Measurements from ENCODE around the gene DYTN.

Gene DYTN

DNA sequence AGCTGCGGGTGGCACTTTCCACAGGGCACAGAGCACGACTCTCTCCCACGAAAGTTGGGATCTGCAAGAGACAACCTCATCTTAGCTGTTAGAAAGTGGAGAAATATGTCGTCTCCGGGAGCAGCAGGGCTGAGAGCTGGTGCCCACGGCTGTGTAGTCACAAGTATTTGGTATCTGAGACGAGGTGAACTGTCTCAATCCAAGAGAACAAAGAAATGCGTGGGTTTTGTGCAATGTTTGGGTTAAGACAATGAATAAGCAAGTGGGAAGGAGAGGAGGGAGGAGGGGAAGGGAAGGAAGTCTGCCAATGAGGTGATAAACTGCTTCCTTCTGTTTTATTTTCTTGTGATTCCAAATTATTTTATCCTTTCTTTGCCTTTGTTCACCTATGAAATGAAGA, 18.0 kb downstream of the DYTN start:
- H3K36me3 ChIP-seq (ENCODE audit: control insufficient read depth in 5 of 5, insufficient read depth in 5 of 5, low read length in 5 of 5): no peaks in the 10 kb centered on the region

DNA sequence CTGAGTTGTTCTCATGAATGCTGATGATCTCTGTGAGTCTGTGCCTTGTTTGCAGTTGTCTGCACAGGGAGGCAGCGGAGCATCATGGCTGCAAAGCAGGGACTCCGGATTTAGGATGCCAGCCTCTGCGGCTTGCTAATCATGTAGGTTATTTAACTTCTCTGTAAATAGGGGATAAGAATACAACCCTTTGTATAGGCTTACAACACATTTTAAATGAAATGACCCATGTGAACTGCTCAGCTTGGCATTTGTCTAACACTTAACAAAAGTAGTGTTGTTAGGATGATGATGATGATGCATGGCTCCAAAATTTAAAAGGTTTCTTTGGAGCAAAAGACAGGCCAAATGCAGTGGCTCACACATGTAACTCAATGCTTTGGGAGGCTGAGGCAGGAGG, 19.4 kb downstream of the DYTN start:
- H3K4me3 ChIP-seq (ENCODE audit: low read depth in 1 of 5, low read length in 5 of 5): no peak overlapping the region
- H3K9ac ChIP-seq (ENCODE audit: low read length in 5 of 5): no peak overlapping the region
- no peaks in the 10 kb centered on the region for H3K4me1 ChIP-seq (ENCODE audit: control insufficient read depth in 5 of 5, insufficient read depth in 5 of 5, low read length in 5 of 5)
- no peaks in the 10 kb centered on the region for H3K36me3 ChIP-seq (ENCODE audit: control insufficient read depth in 5 of 5, insufficient read depth in 5 of 5, low read length in 5 of 5)
- H3K27me3 ChIP-seq (ENCODE audit: control insufficient read depth in 5 of 5, insufficient read depth in 4 of 5, low read length in 5 of 5): peaks cover 0 to 4% (median 2%) of the 10 kb centered on the region in 5 donors
- H3K27ac ChIP-seq (ENCODE audit: low read depth, low read length): no peak overlapping the region
- no peaks in the 10 kb centered on the region for H3K9me3 ChIP-seq (ENCODE audit: control insufficient read depth in 5 of 5, low read length in 5 of 5)

More for the DNA sequence above, 18.0 kb downstream of the DYTN start:
- Histone ChIP-seq H3K27me3 (ENCODE audit: control insufficient read depth in 5 of 5, insufficient read depth in 4 of 5, low read length in 5 of 5) (peaks cover 0 to 4% (median 2%) of the 10 kb centered on the region in 5 donors), H3K27ac (ENCODE audit: low read depth, low read length) (no peak overlapping the region), H3K4me1 (ENCODE audit: control insufficient read depth in 5 of 5, insufficient read depth in 5 of 5, low read length in 5 of 5) (no peaks in the 10 kb centered on the region), H3K9ac (ENCODE audit: low read length in 5 of 5) (no peak overlapping the region), H3K9me3 (ENCODE audit: control insufficient read depth in 5 of 5, low read length in 5 of 5) (no peaks in the 10 kb centered on the region), H3K4me3 (ENCODE audit: low read depth in 1 of 5, low read length in 5 of 5) (no peak overlapping the region)

DNA sequence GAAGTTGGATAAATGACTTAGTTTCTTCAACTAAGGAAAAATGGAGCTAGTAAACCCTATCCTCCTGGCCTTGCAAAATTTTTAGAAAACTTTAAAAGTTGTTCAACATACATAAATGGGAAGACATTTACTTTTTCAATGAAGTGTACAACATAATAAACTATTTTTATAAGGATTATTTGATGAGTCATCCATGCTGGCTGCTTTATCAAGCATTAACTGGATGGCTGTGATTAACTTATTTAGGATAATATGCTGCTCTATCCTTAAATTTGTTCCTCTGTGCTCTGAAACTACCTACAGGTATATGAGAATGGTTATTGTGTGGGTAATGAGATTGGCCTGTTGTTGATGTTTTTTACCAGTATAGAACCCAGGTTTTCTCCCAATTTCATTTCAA, 21.3 kb downstream of the DYTN start:
- Histone ChIP-seq H3K27me3 (ENCODE audit: control insufficient read depth in 5 of 5, insufficient read depth in 4 of 5, low read length in 5 of 5) (peaks cover 0 to 4% (median 2%) of the 10 kb centered on the region in 5 donors), H3K9ac (ENCODE audit: low read length in 5 of 5) (no peak overlapping the region), H3K9me3 (ENCODE audit: control insufficient read depth in 5 of 5, low read length in 5 of 5) (no peaks in the 10 kb centered on the region), H3K4me3 (ENCODE audit: low read depth in 1 of 5, low read length in 5 of 5) (no peak overlapping the region), H3K27ac (ENCODE audit: low read depth, low read length) (no peak overlapping the region), H3K4me1 (ENCODE audit: control insufficient read depth in 5 of 5, insufficient read depth in 5 of 5, low read length in 5 of 5) (no peaks in the 10 kb centered on the region), H3K36me3 (ENCODE audit: control insufficient read depth in 5 of 5, insufficient read depth in 5 of 5, low read length in 5 of 5) (no peaks in the 10 kb centered on the region)

DNA sequence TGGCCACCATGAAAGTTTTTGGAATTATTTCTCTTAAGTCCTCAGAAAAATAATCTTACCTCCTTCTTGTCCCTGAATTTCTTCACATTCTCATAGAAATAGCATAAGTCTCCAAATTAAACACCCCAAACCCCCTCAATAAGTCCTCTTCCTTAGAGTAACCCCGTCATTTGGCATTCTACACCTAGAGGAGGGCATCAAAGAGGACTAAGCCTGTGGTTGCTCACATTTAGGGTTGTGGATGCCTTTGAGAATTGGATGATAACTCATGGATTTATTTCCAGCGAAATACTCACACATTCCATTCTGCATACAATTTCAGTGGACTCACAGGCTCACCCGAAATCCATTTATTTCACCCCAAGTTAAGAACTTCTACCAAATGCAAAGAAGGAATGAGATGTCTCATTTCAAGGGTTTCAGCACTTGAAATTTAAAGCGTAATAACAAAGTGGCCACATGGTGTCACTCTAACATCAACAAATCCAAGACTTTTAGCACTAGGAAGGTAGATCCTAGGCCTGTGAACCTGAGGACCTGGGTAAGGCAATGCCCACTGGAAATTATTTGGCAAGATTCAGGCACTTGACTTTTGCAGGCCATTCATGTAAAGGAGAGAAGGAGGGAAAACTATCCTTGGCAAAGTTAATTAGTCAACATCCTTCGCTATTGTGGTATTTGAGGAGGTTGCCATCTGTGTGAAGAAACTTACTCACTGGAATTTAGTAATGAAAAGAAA, 24.6 kb downstream of the DYTN start:
- H3K9ac ChIP-seq (ENCODE audit: low read length in 5 of 5): peak overlapping the region in 1 of 5 donors; percentile 4
- no peaks in the 10 kb centered on the region for H3K27me3 ChIP-seq (ENCODE audit: control insufficient read depth in 5 of 5, insufficient read depth in 4 of 5, low read length in 5 of 5)
- H3K4me3 ChIP-seq (ENCODE audit: low read depth in 1 of 5, low read length in 5 of 5): no peak overlapping the region
- H3K9me3 ChIP-seq (ENCODE audit: control insufficient read depth in 5 of 5, low read length in 5 of 5): no peaks in the 10 kb centered on the region
- no peaks in the 10 kb centered on the region for H3K36me3 ChIP-seq (ENCODE audit: control insufficient read depth in 5 of 5, insufficient read depth in 5 of 5, low read length in 5 of 5)
- no peak overlapping the region for H3K27ac ChIP-seq (ENCODE audit: low read depth, low read length)
- H3K4me1 ChIP-seq (ENCODE audit: control insufficient read depth in 5 of 5, insufficient read depth in 5 of 5, low read length in 5 of 5): no peaks in the 10 kb centered on the region

GRCh38 chr2:206692971-206693370, 25.2 kb downstream of the DYTN start:
- Histone ChIP-seq H3K27ac (ENCODE audit: low read depth, low read length) (no peak overlapping the region), H3K27me3 (ENCODE audit: control insufficient read depth in 5 of 5, insufficient read depth in 4 of 5, low read length in 5 of 5) (no peaks in the 10 kb centered on the region), H3K36me3 (ENCODE audit: control insufficient read depth in 5 of 5, insufficient read depth in 5 of 5, low read length in 5 of 5) (no peaks in the 10 kb centered on the region), H3K4me3 (ENCODE audit: low read depth in 1 of 5, low read length in 5 of 5) (no peak overlapping the region), H3K9ac (ENCODE audit: low read length in 5 of 5) (peak overlapping the region in 1 of 5 donors; percentile 4), H3K4me1 (ENCODE audit: control insufficient read depth in 5 of 5, insufficient read depth in 5 of 5, low read length in 5 of 5) (no peaks in the 10 kb centered on the region), H3K9me3 (ENCODE audit: control insufficient read depth in 5 of 5, low read length in 5 of 5) (no peaks in the 10 kb centered on the region)

- Histone ChIP-seq H3K27ac (ENCODE audit: low read depth, low read length) (no peak overlapping the region), H3K4me1 (ENCODE audit: control insufficient read depth in 5 of 5, insufficient read depth in 5 of 5, low read length in 5 of 5) (no peaks in the 10 kb centered on the region), H3K36me3 (ENCODE audit: control insufficient read depth in 5 of 5, insufficient read depth in 5 of 5, low read length in 5 of 5) (no peaks in the 10 kb centered on the region), H3K27me3 (ENCODE audit: control insufficient read depth in 5 of 5, insufficient read depth in 4 of 5, low read length in 5 of 5) (peaks cover 0 to 8% (median 0%) of the 10 kb centered on the region in 5 donors), H3K9me3 (ENCODE audit: control insufficient read depth in 5 of 5, low read length in 5 of 5) (no peaks in the 10 kb centered on the region), H3K4me3 (ENCODE audit: low read depth in 1 of 5, low read length in 5 of 5) (no peak overlapping the region), H3K9ac (ENCODE audit: low read length in 5 of 5) (no peak overlapping the region)
These were observed 29.2 kb downstream of the DYTN start for GRCh38 chr2:206688990-206689389.

DNA sequence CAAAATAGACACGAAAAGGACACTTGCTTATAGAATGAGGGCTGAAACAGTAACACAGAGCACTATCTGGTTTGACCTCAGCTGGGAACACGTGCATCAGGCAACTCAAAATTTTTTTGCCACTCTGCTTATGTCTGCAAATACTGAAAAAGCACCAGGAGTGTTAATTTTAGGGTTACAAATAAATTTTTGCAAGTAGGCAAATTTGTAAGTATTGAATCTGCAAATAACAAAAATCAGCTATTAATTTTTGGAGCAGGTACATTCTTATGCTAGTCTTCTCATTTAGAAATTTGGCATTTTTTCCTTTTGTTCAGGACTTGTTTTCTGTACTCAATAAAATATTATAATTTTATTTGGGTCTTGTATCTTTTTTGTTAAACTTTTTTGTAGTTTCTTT, 29.7 kb downstream of the DYTN start:
- no peak overlapping the region for H3K4me3 ChIP-seq (ENCODE audit: low read depth in 1 of 5, low read length in 5 of 5)
- H3K9me3 ChIP-seq (ENCODE audit: control insufficient read depth in 5 of 5, low read length in 5 of 5): no peaks in the 10 kb centered on the region
- no peaks in the 10 kb centered on the region for H3K36me3 ChIP-seq (ENCODE audit: control insufficient read depth in 5 of 5, insufficient read depth in 5 of 5, low read length in 5 of 5)
- H3K27me3 ChIP-seq (ENCODE audit: control insufficient read depth in 5 of 5, insufficient read depth in 4 of 5, low read length in 5 of 5): peaks cover 0 to 8% (median 0%) of the 10 kb centered on the region in 5 donors
- no peaks in the 10 kb centered on the region for H3K4me1 ChIP-seq (ENCODE audit: control insufficient read depth in 5 of 5, insufficient read depth in 5 of 5, low read length in 5 of 5)
- no peak overlapping the region for H3K9ac ChIP-seq (ENCODE audit: low read length in 5 of 5)
- no peak overlapping the region for H3K27ac ChIP-seq (ENCODE audit: low read depth, low read length)

DNA sequence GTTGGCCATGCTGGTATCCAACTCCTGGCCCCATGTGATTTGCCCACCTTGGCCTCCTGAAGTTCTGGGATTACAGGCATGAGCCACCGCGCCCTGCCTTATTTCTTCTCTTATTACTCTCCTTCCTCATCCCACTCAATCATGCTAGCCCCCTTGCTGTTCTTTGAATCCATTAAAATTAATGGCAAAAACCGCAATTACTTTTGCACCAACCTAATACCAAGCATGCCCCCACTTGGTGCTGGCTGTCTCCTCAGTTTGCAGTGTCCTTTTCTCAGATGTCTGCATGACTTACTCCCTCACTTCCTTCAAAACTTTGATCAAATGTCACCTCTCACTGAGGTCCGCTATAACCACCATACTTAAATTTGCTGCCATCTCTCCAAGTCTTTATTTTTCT, 34.6 kb downstream of the DYTN start:
- H3K4me3 ChIP-seq (ENCODE audit: low read depth in 1 of 5, low read length in 5 of 5): no peak overlapping the region
- H3K9ac ChIP-seq (ENCODE audit: low read length in 5 of 5): no peak overlapping the region
- no peaks in the 10 kb centered on the region for H3K4me1 ChIP-seq (ENCODE audit: control insufficient read depth in 5 of 5, insufficient read depth in 5 of 5, low read length in 5 of 5)
- no peak overlapping the region for H3K27ac ChIP-seq (ENCODE audit: low read depth, low read length)
- H3K36me3 ChIP-seq (ENCODE audit: control insufficient read depth in 5 of 5, insufficient read depth in 5 of 5, low read length in 5 of 5): no peaks in the 10 kb centered on the region
- H3K9me3 ChIP-seq (ENCODE audit: control insufficient read depth in 5 of 5, low read length in 5 of 5): no peaks in the 10 kb centered on the region
- peaks cover 0 to 8% (median 0%) of the 10 kb centered on the region in 5 donors for H3K27me3 ChIP-seq (ENCODE audit: control insufficient read depth in 5 of 5, insufficient read depth in 4 of 5, low read length in 5 of 5)

DNA sequence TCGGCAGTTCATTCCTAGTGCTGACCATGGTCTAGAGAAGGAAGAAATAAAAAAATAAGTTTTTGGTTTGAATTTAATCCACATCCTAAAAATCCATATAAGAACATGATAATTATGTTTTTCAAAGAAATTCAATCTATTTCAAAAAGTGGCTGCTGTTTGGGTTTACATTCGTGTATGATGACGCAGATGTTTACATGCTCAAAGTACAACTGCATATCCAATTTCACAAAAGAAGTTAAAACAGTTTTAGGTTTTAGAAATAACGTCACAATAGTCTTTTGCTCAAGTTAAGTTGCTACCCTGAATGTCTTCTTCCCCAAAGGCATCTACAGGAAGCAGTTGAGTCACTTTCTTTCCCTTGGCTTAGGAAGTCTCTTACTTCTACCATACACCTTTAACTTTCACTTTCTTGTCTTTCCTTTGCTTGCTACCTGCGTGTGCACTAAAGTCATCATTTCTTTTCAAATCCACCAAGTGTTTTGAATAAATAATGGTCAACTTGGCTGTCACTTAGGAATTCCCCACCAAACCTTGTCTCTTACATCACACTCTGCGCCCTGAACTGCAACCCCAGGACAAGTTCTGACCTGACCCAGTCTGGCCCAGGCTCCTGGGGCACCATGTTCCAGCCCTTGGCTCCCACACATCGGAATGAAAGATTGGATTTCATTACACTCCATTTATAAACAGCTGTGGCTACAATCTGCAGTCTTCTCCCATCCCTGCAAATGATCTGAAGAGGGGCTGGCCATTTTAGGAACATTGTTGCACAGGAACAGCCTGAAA, 47.5 kb downstream of the DYTN start:
- Histone ChIP-seq H3K4me3 (ENCODE audit: low read depth in 1 of 5, low read length in 5 of 5) (no peak overlapping the region), H3K36me3 (ENCODE audit: control insufficient read depth in 5 of 5, insufficient read depth in 5 of 5, low read length in 5 of 5) (no peaks in the 10 kb centered on the region), H3K4me1 (ENCODE audit: control insufficient read depth in 5 of 5, insufficient read depth in 5 of 5, low read length in 5 of 5) (no peaks in the 10 kb centered on the region), H3K9me3 (ENCODE audit: control insufficient read depth in 5 of 5, low read length in 5 of 5) (no peaks in the 10 kb centered on the region), H3K27me3 (ENCODE audit: control insufficient read depth in 5 of 5, insufficient read depth in 4 of 5, low read length in 5 of 5) (peaks cover 0 to 2% (median 0%) of the 10 kb centered on the region in 5 donors), H3K27ac (ENCODE audit: low read depth, low read length) (no peak overlapping the region), H3K9ac (ENCODE audit: low read length in 5 of 5) (no peak overlapping the region)

DNA sequence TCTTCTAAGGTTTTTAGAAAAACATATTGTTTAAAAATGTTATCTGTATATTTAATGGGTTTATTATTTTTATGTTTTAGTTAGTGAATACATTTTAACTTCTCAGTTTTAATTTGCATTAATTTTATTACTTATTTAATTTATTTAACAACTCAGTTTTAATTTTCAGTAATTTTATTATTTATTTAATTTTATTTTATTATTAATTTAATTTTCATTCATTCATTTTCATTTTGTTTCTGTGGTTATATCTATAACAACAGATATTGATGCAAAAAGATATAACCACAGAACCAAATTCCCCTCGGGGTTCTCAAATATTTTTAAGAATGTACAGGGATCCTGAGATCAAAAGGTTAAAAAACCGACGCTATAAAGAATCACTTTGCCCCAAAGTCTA, 52.9 kb downstream of the DYTN start:
- H3K27me3 ChIP-seq (ENCODE audit: control insufficient read depth in 5 of 5, insufficient read depth in 4 of 5, low read length in 5 of 5): no peaks in the 10 kb centered on the region
- no peaks in the 10 kb centered on the region for H3K9me3 ChIP-seq (ENCODE audit: control insufficient read depth in 5 of 5, low read length in 5 of 5)
- H3K4me1 ChIP-seq (ENCODE audit: control insufficient read depth in 5 of 5, insufficient read depth in 5 of 5, low read length in 5 of 5): no peaks in the 10 kb centered on the region
- no peak overlapping the region for H3K9ac ChIP-seq (ENCODE audit: low read length in 5 of 5)
- H3K27ac ChIP-seq (ENCODE audit: low read depth, low read length): no peak overlapping the region
- no peaks in the 10 kb centered on the region for H3K36me3 ChIP-seq (ENCODE audit: control insufficient read depth in 5 of 5, insufficient read depth in 5 of 5, low read length in 5 of 5)
- H3K4me3 ChIP-seq (ENCODE audit: low read depth in 1 of 5, low read length in 5 of 5): no peak overlapping the region

Measured in subcutaneous abdominal adipose tissue (tissue), 5 donors.